Measurements from ENCODE around the gene RPS4Y1. TPM values are rescaled to one million over a fixed set of nuclear protein-coding genes. Genes with fewer than 3 reads are reported as not detected.
"Not testable (repeated sequence)": the region's sequence is repeated elsewhere in the genome, so short reads cannot be mapped to it uniquely, and the experiment has no call there.

The RPS4Y1 gene
- polyA plus RNA-seq, 1 of the 3 experiments (the other 2 are of a cell fraction) = not detected

- H4K20me1 ChIP-seq (ENCODE audit: insufficient read depth); H2AFZ ChIP-seq (ENCODE audit: low read depth); H3K4me3 ChIP-seq (ENCODE audit: low read depth in 2 of 2, low read length in 1 of 2); H3K9me3 ChIP-seq; H3K36me3 ChIP-seq (replicated peaks in 1 of 2; ENCODE audit: control insufficient read depth in 1 of 2, insufficient read depth in 2 of 2, low read length in 1 of 2); POLR2A ChIA-PET; H3K27ac ChIP-seq (ENCODE audit: low read depth in 2 of 2, low read length in 1 of 2); CTCF ChIA-PET; H3K27me3 ChIP-seq (ENCODE audit: insufficient read depth); H3K79me2 ChIP-seq (ENCODE audit: insufficient read depth); H3K9ac ChIP-seq; DNase-seq; H3K4me1 ChIP-seq (ENCODE audit: control insufficient read depth in 1 of 2, insufficient read depth in 2 of 2, low read depth in 1 of 2, low read length in 1 of 2); H3K4me2 ChIP-seq; H3K9me2 ChIP-seq; H3F3A ChIP-seq (replicated peaks; ENCODE audit: insufficient read depth): not testable (repeated sequence)
- WGBS (ENCODE audit: low lambda C conversion rate) = no CpG with 5 or more reads among the region's 10 CpGs
Measured at GRCh38 chrY:2817146-2817896, 24.1 kb upstream of the RPS4Y1 start.

- H2AFZ ChIP-seq (ENCODE audit: low read depth) = no peak overlapping the region
- H3K27me3 ChIP-seq (ENCODE audit: insufficient read depth) = no peaks in the 10 kb centered on the region
- no peak for TF ChIP-seq EP300 (IDR thresholded peaks at IDR 0.05; ENCODE audit: borderline replicate concordance in 1 of 2, low read depth in 1 of 2, low read length in 1 of 2)
- TF ChIP-seq TAF1 (IDR thresholded peaks at IDR 0.05; ENCODE audit: borderline replicate concordance, low read depth, low read length) = no peak
- TF ChIP-seq FOXJ3 (CRISPR knock-in tag; IDR thresholded peaks at IDR 0.05) = no peak
- no peak for TF ChIP-seq USF1 (IDR thresholded peaks at IDR 0.05; ENCODE audit: borderline replicate concordance, low read depth)
- TF ChIP-seq IRF3 (IDR thresholded peaks at IDR 0.05; ENCODE audit: low read depth, low read length) = no peak
- TF ChIP-seq YY1 (IDR thresholded peaks at IDR 0.05; ENCODE audit: low read depth) = no peak
- TF ChIP-seq GATA2 (CRISPR knock-in tag; IDR thresholded peaks at IDR 0.05) = no peak
- no peak for TF ChIP-seq EZH2phosphoT487 (IDR thresholded peaks at IDR 0.05; ENCODE audit: borderline replicate concordance, low read depth)
- no peak for TF ChIP-seq RCOR1 (IDR thresholded peaks at IDR 0.05; ENCODE audit: low read length)
- TF ChIP-seq JUND (IDR thresholded peaks at IDR 0.05) = no peak
- no peak overlapping the region for H3K4me3 ChIP-seq (ENCODE audit: low read depth in 2 of 2, low read length in 1 of 2)
- ChIA-PET POLR2A (no interaction called here), CTCF (no interaction called here)
- no peaks in the 10 kb centered on the region for H3F3A ChIP-seq (replicated peaks; ENCODE audit: insufficient read depth)
- H3K4me2 ChIP-seq = no peak overlapping the region
- no peaks in the 10 kb centered on the region for H3K9me2 ChIP-seq
- H3K9ac ChIP-seq = no peak overlapping the region
- no peaks in the 10 kb centered on the region for H4K20me1 ChIP-seq (ENCODE audit: insufficient read depth)
- no peaks in the 10 kb centered on the region for H3K4me1 ChIP-seq (ENCODE audit: control insufficient read depth in 1 of 2, insufficient read depth in 2 of 2, low read depth in 1 of 2, low read length in 1 of 2)
- no CpG with 5 or more reads among the region's 3 CpGs for WGBS (ENCODE audit: low lambda C conversion rate)
- no peak overlapping the region for H3K27ac ChIP-seq (ENCODE audit: low read depth in 2 of 2, low read length in 1 of 2)
- H3K79me2 ChIP-seq (ENCODE audit: insufficient read depth) = no peaks in the 10 kb centered on the region
- DNase-seq = no peak
- no peaks in the 10 kb centered on the region for H3K9me3 ChIP-seq
- H3K36me3 ChIP-seq (replicated peaks in 1 of 2; ENCODE audit: control insufficient read depth in 1 of 2, insufficient read depth in 2 of 2, low read length in 1 of 2) = no peaks in the 10 kb centered on the region
Measured at GRCh38 chrY:2824471-2824870, 16.9 kb upstream of the RPS4Y1 start.
